Left lung (tissue), 10 donors: Measurements from ENCODE around the gene GNG7. TPM values are rescaled to one million over a fixed set of nuclear protein-coding genes. Genes with fewer than 3 reads are reported as not detected.

Source experiments
- ATAC-seq: fragments of 200-7000 bp; cut with Tn5 transposase; one replicate; pipeline ENCODE4 v1.9.1; 2020; ENCODE audit warnings: moderate library complexity
- DNase-seq, 4 donors: peaks; one replicate each; pipeline ENCODE4 v3.0.0-alpha.2; 2013 to 2020
- H3K27ac ChIP-seq, 2 donors: fragments of 200-600 bp; sonication (generic) in 1 of 2; one replicate each; pipeline versions ENCODE4 v1.5.0 to v1.8.0; 2020 to 2021
- H3K27me3 ChIP-seq, 2 donors: fragments of 200-600 bp; sonication (generic) in 1 of 2; one replicate each; pipeline versions ENCODE4 v1.5.0 to v1.8.0; 2020 to 2021
- H3K36me3 ChIP-seq, 2 donors: fragments of 200-600 bp; sonication (generic) in 1 of 2; one replicate each; pipeline versions ENCODE4 v1.5.0 to v1.8.0; 2020 to 2021
- H3K4me1 ChIP-seq, 2 donors: fragments of 200-600 bp; one replicate each; pipeline ENCODE4 v1.8.0; 2021
- H3K4me3 ChIP-seq, 2 donors: fragments of 200-600 bp; sonication (generic) in 1 of 2; one replicate each; pipeline versions ENCODE4 v1.5.0 to v1.8.0; 2020 to 2021; ENCODE audit warnings: mild to moderate bottlenecking in 1 of 2
- H3K9me3 ChIP-seq, 2 donors: fragments of 200-600 bp; sonication (generic) in 1 of 2; one replicate each; pipeline versions ENCODE4 v1.5.0 to v1.8.0; 2020 to 2021
- intact Hi-C, 2 donors: fragments of 100-400 bp; cut with DNase I; formaldehyde crosslinking; loops; one replicate each; pipeline versions ENCODE4 v1.11.2 to v1.14.2; 2022
- polyA plus RNA-seq, 6 donors: library from polyadenylated mRNA; unstranded; fragments of 120-200 nt; gene quantifications; one replicate each; pipeline ENCODE4 v1.2.1, GENCODE V29; 2013; ENCODE audit not compliant: insufficient read length in 6 of 6
- total RNA-seq, 2 donors: library from RNA; stranded (reverse); fragmentation: NEBNext Ultra II Directional; extraction: Animal tissue kit (Norgen Biotek cat#: 25700); gene quantifications; one replicate each; pipeline ENCODE4 v1.2.1, GENCODE V29; 2021
- TF ChIP-seq, protein P1 (sequence below), 2 donors: fragments of 200-600 bp; sonication (generic) in 1 of 2; IDR thresholded peaks; one replicate each; pipeline versions ENCODE4 v1.5.0 to v1.8.0; 2021; ENCODE audit warnings: antibody characterized with exemption in 2 of 2
- donor health status: DM: no; HTN: yes; CAD: no.
- donor health status: DM: no; HTN: no; CAD: no.

GNG7 gene
- total and polyA plus RNA-seq, 8 donors: 3.8 to 7.1 (median 5.5) TPM

DNA sequence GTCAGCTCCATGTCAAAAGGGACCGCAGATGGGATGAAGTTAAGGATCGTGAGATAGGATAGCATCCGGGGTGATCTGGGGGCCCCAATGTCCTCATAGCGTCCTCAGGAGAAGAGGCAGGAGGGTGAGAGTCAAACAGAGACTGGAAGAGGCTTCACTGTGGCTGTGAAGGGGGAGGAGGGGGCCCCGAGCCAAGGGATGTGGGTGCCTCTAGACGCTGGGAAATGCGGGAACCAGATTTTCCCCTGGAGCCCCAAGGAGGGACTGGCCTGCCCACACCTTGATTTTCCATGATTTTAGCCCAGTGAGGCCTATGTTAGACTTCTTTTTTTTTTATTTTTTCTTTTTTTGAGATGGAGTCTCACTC, 61.2 kb downstream of the GNG7 start:
- peaks cover 0 to 27% of the 10 kb centered on the region in 2 donors for H3K4me1 ChIP-seq
- TF ChIP-seq, protein P1, sequence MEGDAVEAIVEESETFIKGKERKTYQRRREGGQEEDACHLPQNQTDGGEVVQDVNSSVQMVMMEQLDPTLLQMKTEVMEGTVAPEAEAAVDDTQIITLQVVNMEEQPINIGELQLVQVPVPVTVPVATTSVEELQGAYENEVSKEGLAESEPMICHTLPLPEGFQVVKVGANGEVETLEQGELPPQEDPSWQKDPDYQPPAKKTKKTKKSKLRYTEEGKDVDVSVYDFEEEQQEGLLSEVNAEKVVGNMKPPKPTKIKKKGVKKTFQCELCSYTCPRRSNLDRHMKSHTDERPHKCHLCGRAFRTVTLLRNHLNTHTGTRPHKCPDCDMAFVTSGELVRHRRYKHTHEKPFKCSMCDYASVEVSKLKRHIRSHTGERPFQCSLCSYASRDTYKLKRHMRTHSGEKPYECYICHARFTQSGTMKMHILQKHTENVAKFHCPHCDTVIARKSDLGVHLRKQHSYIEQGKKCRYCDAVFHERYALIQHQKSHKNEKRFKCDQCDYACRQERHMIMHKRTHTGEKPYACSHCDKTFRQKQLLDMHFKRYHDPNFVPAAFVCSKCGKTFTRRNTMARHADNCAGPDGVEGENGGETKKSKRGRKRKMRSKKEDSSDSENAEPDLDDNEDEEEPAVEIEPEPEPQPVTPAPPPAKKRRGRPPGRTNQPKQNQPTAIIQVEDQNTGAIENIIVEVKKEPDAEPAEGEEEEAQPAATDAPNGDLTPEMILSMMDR (IDR thresholded peaks at IDR 0.05): no peak
- no peaks in the 10 kb centered on the region for H3K27me3 ChIP-seq
- H3K4me3 ChIP-seq: no peak overlapping the region
- ATAC-seq (no peak), DNase-seq (no peak)
- no peaks in the 10 kb centered on the region for H3K36me3 ChIP-seq
- H3K9me3 ChIP-seq: no peaks in the 10 kb centered on the region
- intact Hi-C loops: loop anchor here in 1 of 2 donors (10.0 kb wide), 1 partner anchor 233 kb away; no protein-coding TSS in a partner anchor
- no peak overlapping the region for H3K27ac ChIP-seq

DNA sequence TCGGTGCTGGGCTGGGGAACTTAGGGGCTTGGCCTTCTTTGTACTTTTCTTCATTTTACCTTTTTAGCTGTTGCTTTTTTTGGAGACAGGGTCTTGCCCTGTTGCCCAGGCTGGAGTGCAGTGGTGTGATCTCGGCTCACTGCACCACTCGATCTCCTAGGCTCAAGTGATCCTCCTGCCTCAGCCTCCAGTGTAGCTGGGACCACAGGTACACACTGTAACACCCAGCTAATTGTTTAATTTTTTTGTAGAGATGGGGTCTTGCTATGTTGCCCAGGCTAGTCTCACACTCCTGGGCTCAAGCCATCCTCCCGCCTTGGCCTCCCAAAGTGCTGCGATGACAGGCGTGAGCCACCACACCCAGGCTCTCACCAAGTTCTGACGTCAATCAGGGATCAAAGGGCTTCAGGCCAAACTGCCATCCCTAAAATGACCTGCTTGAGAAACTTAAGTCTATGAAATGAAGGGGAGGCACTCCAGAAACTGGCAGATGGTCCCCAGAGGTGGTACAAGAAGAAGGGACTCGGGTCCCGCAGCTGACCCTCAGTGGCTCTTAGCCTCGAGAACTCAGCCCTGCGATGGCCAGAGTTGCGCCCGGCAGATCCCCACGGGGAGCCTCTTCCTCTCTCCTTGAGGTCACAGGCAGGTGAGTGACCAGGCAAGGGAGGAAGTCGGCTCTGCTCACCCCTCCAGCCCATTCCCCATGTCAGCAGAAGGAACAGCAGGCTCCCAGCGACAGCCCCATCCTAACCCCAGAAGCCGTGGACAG, 61.7 kb downstream of the GNG7 start:
- H3K27me3 ChIP-seq: no peaks in the 10 kb centered on the region
- DNase-seq (peak in 1 of 4 donors; percentile 43), ATAC-seq (no peak)
- intact Hi-C loops: loop anchor here in 1 of 2 donors (10.0 kb wide), 1 partner anchor 234 kb away; no protein-coding TSS in a partner anchor
- H3K36me3 ChIP-seq: no peaks in the 10 kb centered on the region
- TF ChIP-seq, protein P1 (IDR thresholded peaks at IDR 0.05): no peak
- no peak overlapping the region for H3K27ac ChIP-seq
- H3K4me1 ChIP-seq: peaks cover 0 to 33% of the 10 kb centered on the region in 2 donors
- no peak overlapping the region for H3K4me3 ChIP-seq
- no peaks in the 10 kb centered on the region for H3K9me3 ChIP-seq

DNA sequence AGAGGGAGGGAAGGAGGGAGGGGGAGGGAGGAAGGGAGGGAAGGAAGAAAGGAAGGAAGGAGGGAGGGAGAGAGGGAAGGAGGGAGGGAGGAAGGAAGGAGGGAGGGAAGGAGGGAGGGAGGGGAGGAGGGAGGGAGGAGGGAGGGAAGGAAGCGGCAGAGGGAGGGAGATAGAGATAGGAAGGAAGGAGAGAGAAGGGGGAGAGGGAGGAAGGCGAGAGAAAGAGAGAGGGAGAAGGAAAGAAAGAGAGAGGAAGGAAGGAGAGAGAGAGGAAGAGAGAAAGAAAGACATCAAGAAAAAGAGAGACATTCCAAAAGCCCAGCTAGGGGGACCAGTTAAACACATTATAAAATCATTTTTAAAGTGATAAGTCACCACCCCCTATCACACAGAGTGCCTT, 62.5 kb downstream of the GNG7 start:
- H3K36me3 ChIP-seq: no peaks in the 10 kb centered on the region
- intact Hi-C loops: loop anchor here in 1 of 2 donors (10.0 kb wide), 1 partner anchor 235 kb away; no protein-coding TSS in a partner anchor
- no peaks in the 10 kb centered on the region for H3K27me3 ChIP-seq
- ATAC-seq (no peak), DNase-seq (no peak)
- TF ChIP-seq, protein P1 (IDR thresholded peaks at IDR 0.05): no peak
- no peak overlapping the region for H3K4me3 ChIP-seq
- no peak overlapping the region for H3K27ac ChIP-seq
- peaks cover under 1 to 41% of the 10 kb centered on the region in 2 donors for H3K4me1 ChIP-seq
- H3K9me3 ChIP-seq: no peaks in the 10 kb centered on the region

DNA sequence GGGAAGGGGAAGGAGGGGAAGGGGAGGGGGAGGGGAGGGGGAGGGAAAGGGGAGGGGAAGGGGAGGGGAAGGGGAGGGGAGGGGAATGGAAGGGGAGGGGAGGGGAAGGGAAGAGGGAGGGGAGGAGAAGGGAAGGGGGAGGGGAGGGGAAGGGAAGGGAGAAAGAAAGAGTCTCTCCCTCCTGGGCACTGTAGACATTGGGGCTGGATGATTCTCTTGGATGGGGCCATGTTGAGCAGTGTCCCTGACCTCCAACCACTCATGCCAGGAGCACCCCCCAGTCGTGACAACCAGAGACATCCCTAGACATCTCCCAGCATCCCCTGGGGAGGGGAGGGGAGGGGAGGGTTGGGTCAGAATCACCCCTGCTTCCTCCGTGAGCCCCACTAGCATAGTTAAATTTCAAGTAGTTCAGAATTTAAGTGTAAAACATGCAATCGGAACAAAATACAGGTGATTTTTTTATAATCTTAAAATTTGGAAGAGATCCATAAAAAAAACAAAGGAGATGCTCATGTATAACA, 64.0 kb downstream of the GNG7 start:
- Histone ChIP-seq H3K36me3 (no peaks in the 10 kb centered on the region), H3K4me1 (peaks cover 6 to 56% of the 10 kb centered on the region in 2 donors), H3K27me3 (no peaks in the 10 kb centered on the region), H3K27ac (no peak overlapping the region), H3K9me3 (no peaks in the 10 kb centered on the region), H3K4me3 (no peak overlapping the region)
- DNase-seq (peak in 1 of 4 donors; percentile 4), ATAC-seq (no peak)
- TF ChIP-seq, protein P1 (IDR thresholded peaks at IDR 0.05): no peak
- intact Hi-C loops: no loop called here

DNA sequence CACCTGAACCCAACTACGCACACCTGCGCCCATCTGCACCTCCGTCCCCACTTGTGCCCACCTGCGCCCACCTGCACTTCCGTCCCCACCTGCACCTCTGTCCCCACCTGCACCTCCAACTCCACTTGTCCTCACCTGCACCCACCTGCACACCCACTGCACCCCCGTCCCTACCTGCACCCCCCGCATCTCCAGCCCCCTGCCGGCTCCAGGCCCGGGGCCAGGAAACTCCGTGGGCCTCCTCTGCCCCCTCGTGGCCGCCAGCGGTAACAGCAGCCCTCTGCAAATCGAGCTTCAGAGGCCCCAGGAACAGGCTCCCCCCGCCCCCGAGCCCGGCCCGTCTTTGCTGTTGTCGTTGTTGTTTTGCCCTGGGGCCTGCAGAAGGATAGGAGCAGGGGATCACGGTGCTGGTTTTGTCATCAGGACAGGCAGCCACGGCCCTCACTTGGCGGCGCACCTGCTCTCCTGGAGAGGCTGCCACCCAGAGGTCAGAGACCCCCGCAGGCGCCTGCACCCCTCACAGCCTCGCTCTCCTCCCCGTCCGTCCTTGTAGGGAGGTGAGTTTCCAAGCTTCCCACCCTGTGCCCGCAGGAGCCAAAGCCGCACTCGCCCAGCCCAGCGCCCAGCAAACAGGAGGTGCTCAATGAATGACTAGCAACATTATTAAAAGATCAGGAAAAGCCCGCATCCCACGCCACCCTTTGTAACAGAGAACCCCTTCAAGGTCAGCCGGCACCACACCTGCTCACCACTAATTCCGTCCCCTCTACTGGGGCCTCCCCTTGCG, 65.4 kb downstream of the GNG7 start:
- H3K4me1 ChIP-seq: peaks cover 6 to 67% of the 10 kb centered on the region in 2 donors

More for the DNA sequence above, 65.4 kb downstream of the GNG7 start:
- H3K4me3 ChIP-seq: no peak overlapping the region
- H3K27ac ChIP-seq: peak overlapping the region in 1 of 2 donors; percentile 50
- TF ChIP-seq, protein P1 (IDR thresholded peaks at IDR 0.05): peak; percentile 76 to 81
- DNase-seq: peak in 3 of 4 donors; percentile 47 to 95 (median 72)
- ATAC-seq: peak; percentile 73
- intact Hi-C loops: no loop called here
- H3K36me3 ChIP-seq: no peaks in the 10 kb centered on the region
- no peaks in the 10 kb centered on the region for H3K27me3 ChIP-seq
- H3K9me3 ChIP-seq: no peaks in the 10 kb centered on the region
